Neural progenitor cell (in vitro differentiated cells): ENCODE measurements around the gene JAZF1.

Experiments used
- CTCF ChIP-seq: fragments of 200-600 bp; sonication (generic); IDR thresholded peaks from 2 replicates; pipeline ENCODE4 v1.5.1; 2017; ENCODE audit warnings: antibody characterized with exemption, mild to moderate bottlenecking
- EZH2 ChIP-seq: fragments of 200-600 bp; sonication (generic); IDR thresholded peaks from 2 replicates; pipeline ENCODE4 v1.6.1; 2017; ENCODE audit warnings: antibody characterized with exemption, mild to moderate bottlenecking, moderate library complexity

GRCh38 chr7:28112883-28113540, 67.6 kb downstream of the JAZF1 start:
- TF ChIP-seq CTCF, result no peak
- TF ChIP-seq EZH2, result no peak
